ENCODE measurements around the gene KIAA1217. TPM values are rescaled to one million over a fixed set of nuclear protein-coding genes. Genes with fewer than 3 reads are reported as not detected.

The KIAA1217 gene
- total RNA-seq, 1 donor from 2014 or later, result 54.3 TPM

GRCh38 chr10:24305551-24306506 lies 96.9 kb downstream of the KIAA1217 start:
- H3K4me1 ChIP-seq, result peaks cover 9% of the 10 kb centered on the region
- TF ChIP-seq CTCF (IDR thresholded peaks at IDR 0.05), result no peak
- no peak for TF ChIP-seq POLR2A (IDR thresholded peaks at IDR 0.05)
- TF ChIP-seq POLR2AphosphoS5 (IDR thresholded peaks at IDR 0.05; ENCODE audit: insufficient read depth in 1 of 2, low read depth in 1 of 2), result no peak
- H3K27ac ChIP-seq, result no peak overlapping the region
- intact Hi-C loops (cut with DNase I), result no loop called here
- H3K27me3 ChIP-seq, result no peaks in the 10 kb centered on the region
- H3K4me3 ChIP-seq, result no peak overlapping the region
- H3K9me3 ChIP-seq, result no peaks in the 10 kb centered on the region
- no peaks in the 10 kb centered on the region for H3K36me3 ChIP-seq
- peak in 1 of 2 donors; percentile 46 for DNase-seq (ENCODE audit: extremely low spot score in 2 of 2)

GRCh38 chr10:24306507-24306875 lies 97.6 kb downstream of the KIAA1217 start:
- no peak for DNase-seq (ENCODE audit: extremely low spot score in 2 of 2)
- no peak overlapping the region for H3K27ac ChIP-seq
- no peak overlapping the region for H3K4me3 ChIP-seq
- no peaks in the 10 kb centered on the region for H3K9me3 ChIP-seq
- intact Hi-C loops (cut with DNase I), result no loop called here
- H3K27me3 ChIP-seq, result no peaks in the 10 kb centered on the region
- peaks cover 9% of the 10 kb centered on the region for H3K4me1 ChIP-seq
- TF ChIP-seq POLR2A (IDR thresholded peaks at IDR 0.05) (no peak), CTCF (IDR thresholded peaks at IDR 0.05) (no peak), POLR2AphosphoS5 (IDR thresholded peaks at IDR 0.05; ENCODE audit: insufficient read depth in 1 of 2, low read depth in 1 of 2) (no peak)
- H3K36me3 ChIP-seq, result no peaks in the 10 kb centered on the region

GRCh38 chr10:24307116-24307515 lies 98.2 kb downstream of the KIAA1217 start:
- no peak for DNase-seq (ENCODE audit: extremely low spot score in 2 of 2)
- Histone ChIP-seq H3K36me3 (no peaks in the 10 kb centered on the region), H3K4me1 (peaks cover 9% of the 10 kb centered on the region), H3K9me3 (no peaks in the 10 kb centered on the region), H3K4me3 (no peak overlapping the region), H3K27me3 (no peaks in the 10 kb centered on the region), H3K27ac (no peak overlapping the region)
- intact Hi-C loops (cut with DNase I), result no loop called here
- TF ChIP-seq POLR2A (IDR thresholded peaks at IDR 0.05) (no peak), POLR2AphosphoS5 (IDR thresholded peaks at IDR 0.05; ENCODE audit: insufficient read depth in 1 of 2, low read depth in 1 of 2) (no peak), CTCF (IDR thresholded peaks at IDR 0.05) (no peak)

- intact Hi-C loops (cut with DNase I), result no loop called here
- peaks cover 9% of the 10 kb centered on the region for H3K4me1 ChIP-seq
- no peak for TF ChIP-seq POLR2AphosphoS5 (IDR thresholded peaks at IDR 0.05; ENCODE audit: insufficient read depth in 1 of 2, low read depth in 1 of 2)
- H3K27me3 ChIP-seq, result no peaks in the 10 kb centered on the region
- H3K4me3 ChIP-seq, result no peak overlapping the region
- H3K27ac ChIP-seq, result no peak overlapping the region
- H3K36me3 ChIP-seq, result no peaks in the 10 kb centered on the region
- no peak for DNase-seq (ENCODE audit: extremely low spot score in 2 of 2)
- no peaks in the 10 kb centered on the region for H3K9me3 ChIP-seq
Measured at GRCh38 chr10:24307696-24308485, 99.0 kb downstream of the KIAA1217 start.

GRCh38 chr10:24310104-24310503 lies 101.2 kb downstream of the KIAA1217 start:
- no peak for DNase-seq (ENCODE audit: extremely low spot score in 2 of 2)
- Histone ChIP-seq H3K27ac (no peak overlapping the region), H3K9me3 (no peaks in the 10 kb centered on the region), H3K4me3 (no peak overlapping the region), H3K36me3 (no peaks in the 10 kb centered on the region), H3K4me1 (peaks cover 9% of the 10 kb centered on the region), H3K27me3 (no peaks in the 10 kb centered on the region)
- TF ChIP-seq CTCF (IDR thresholded peaks at IDR 0.05) (no peak), POLR2A (IDR thresholded peaks at IDR 0.05) (no peak), POLR2AphosphoS5 (IDR thresholded peaks at IDR 0.05; ENCODE audit: insufficient read depth in 1 of 2, low read depth in 1 of 2) (no peak)
- intact Hi-C loops (cut with DNase I), result no loop called here
